Hindlimb muscle (tissue), 1 donor: ENCODE measurements around the gene ZMAT3. TPM values are rescaled to one million over a fixed set of nuclear protein-coding genes. Genes with fewer than 3 reads are reported as not detected.
A peak's percentile ranks its signal among the peaks of the same experiment; 100 is the strongest.

Source experiments
- DNase-seq: peaks from one replicate; pipeline ENCODE4 v3.0.0-alpha.2; 2013
- polyA plus RNA-seq: library from polyadenylated mRNA; unstranded; fragments of 120-200 nt; gene quantifications from one replicate; pipeline ENCODE4 v1.2.1, GENCODE V29; 2013; ENCODE audit not compliant: insufficient read length

The ZMAT3 gene
- polyA plus RNA-seq, 1 donor = 5.6 TPM

- no peak for DNase-seq
Observed at GRCh38 chr3:179021119-179021903, 50.3 kb downstream of the ZMAT3 start.

GRCh38 chr3:179020112-179020511 lies 51.5 kb downstream of the ZMAT3 start:
- DNase-seq = peak; percentile 22

- DNase-seq = no peak
Observed at GRCh38 chr3:179018808-179019207, 52.8 kb downstream of the ZMAT3 start.

GRCh38 chr3:179016979-179017670 lies 54.5 kb downstream of the ZMAT3 start:
- DNase-seq = no peak

GRCh38 chr3:179015551-179016020 lies 56.0 kb downstream of the ZMAT3 start:
- DNase-seq = peak; percentile 78

GRCh38 chr3:179005706-179006105 lies 65.9 kb downstream of the ZMAT3 start:
- DNase-seq = no peak

GRCh38 chr3:179005213-179005612 lies 66.4 kb downstream of the ZMAT3 start:
- no peak for DNase-seq

- DNase-seq = no peak
Observed at GRCh38 chr3:179000659-179001058, 71.0 kb downstream of the ZMAT3 start.

GRCh38 chr3:179000144-179000543 lies 71.5 kb downstream of the ZMAT3 start:
- no peak for DNase-seq

GRCh38 chr3:178996399-178996798 lies 75.2 kb downstream of the ZMAT3 start:
- no peak for DNase-seq

GRCh38 chr3:178990293-178990692 lies 81.3 kb downstream of the ZMAT3 start:
- DNase-seq = no peak

GRCh38 chr3:178989821-178990220 lies 81.8 kb downstream of the ZMAT3 start:
- no peak for DNase-seq

GRCh38 chr3:178987745-178988144 lies 83.9 kb downstream of the ZMAT3 start:
- no peak for DNase-seq

GRCh38 chr3:178986456-178986855 lies 85.2 kb downstream of the ZMAT3 start:
- DNase-seq = no peak

GRCh38 chr3:178982137-178982536 lies 89.5 kb downstream of the ZMAT3 start:
- DNase-seq = no peak

GRCh38 chr3:178975320-178975719 lies 96.3 kb downstream of the ZMAT3 start:
- no peak for DNase-seq

- no peak for DNase-seq
Observed at GRCh38 chr3:178971614-178972013, 100.0 kb downstream of the ZMAT3 start.

GRCh38 chr3:178969004-178969700 lies 102.5 kb downstream of the ZMAT3 start:
- DNase-seq = no peak

Other genes starting within 250 kb of the ZMAT3 start
- 21.0 TPM for gene PIK3CA, start 76.5 kb upstream of the ZMAT3 start, polyA plus RNA-seq
- gene KCNMB3, start 179.3 kb upstream of the ZMAT3 start, polyA plus RNA-seq = 3.8 TPM